Activated T-cell treated with anti-CD3 and anti-CD28 coated beads, Interleukin-2, amount 50 U/mL, for 24 hours (primary cell): Measurements from ENCODE around the gene NEGR1.
A peak's percentile ranks its signal among the peaks of the same experiment; 100 is the strongest.

ENCODE experiments used
- DNase-seq: peaks from one replicate; pipeline ENCODE4 v3.0.0-alpha.2; 2020
- H3K27ac Mint-ChIP-seq: 2 replicates; pipeline ENCODE4 v1.8.0; 2020; ENCODE audit warnings: mild to moderate bottlenecking, mixed read lengths
- H3K27me3 Mint-ChIP-seq: 2 replicates; pipeline ENCODE4 v1.8.0; 2020; ENCODE audit warnings: mixed read lengths
- H3K36me3 Mint-ChIP-seq: 2 replicates; pipeline ENCODE4 v1.8.0; 2020; ENCODE audit warnings: low read depth, mixed read lengths
- H3K4me1 Mint-ChIP-seq: 2 replicates; pipeline ENCODE4 v1.8.0; 2020; ENCODE audit warnings: low read depth, mixed read lengths
- H3K4me3 Mint-ChIP-seq: 2 replicates; pipeline ENCODE4 v1.8.0; 2020; ENCODE audit warnings: mild to moderate bottlenecking, moderate library complexity, mixed read lengths
- H3K9me3 Mint-ChIP-seq: 2 replicates; pipeline ENCODE4 v1.8.0; 2020; ENCODE audit warnings: mixed read lengths

NEGR1 gene

GRCh38 chr1:72282271-72283021 is at the start of gene NEGR1:
Gene NEGR1 (minus strand): TSS chr1:72282539.
- peak within 1 kb of the TSS; percentile 57 for H3K27ac Mint-ChIP-seq
- H3K36me3 Mint-ChIP-seq = no peaks in the 10 kb centered on the region
- peak; percentile 70 for DNase-seq
- H3K27me3 Mint-ChIP-seq = peaks cover 33% of the 10 kb centered on the region
- H3K4me1 Mint-ChIP-seq = peaks cover 24% of the 10 kb centered on the region
- H3K9me3 Mint-ChIP-seq = no peaks in the 10 kb centered on the region
- peak within 1 kb of the TSS; percentile 71 for H3K4me3 Mint-ChIP-seq

- peaks cover 2% of the 10 kb centered on the region for H3K9me3 Mint-ChIP-seq
- H3K4me1 Mint-ChIP-seq = peaks cover 9% of the 10 kb centered on the region
These were observed 44.2 kb upstream of the NEGR1 start for GRCh38 chr1:72326494-72326893.

GRCh38 chr1:72324451-72324850 is 42.1 kb upstream of the NEGR1 start:
- no peak for DNase-seq
- peaks cover 9% of the 10 kb centered on the region for H3K4me1 Mint-ChIP-seq
- no peak overlapping the region for H3K4me3 Mint-ChIP-seq

More at GRCh38 chr1:72326494-72326893, 44.2 kb upstream of the NEGR1 start:
- H3K4me3 Mint-ChIP-seq = no peak overlapping the region
- DNase-seq = no peak
- H3K27me3 Mint-ChIP-seq = peaks cover 3% of the 10 kb centered on the region
- no peak overlapping the region for H3K27ac Mint-ChIP-seq
- no peaks in the 10 kb centered on the region for H3K36me3 Mint-ChIP-seq

DNA sequence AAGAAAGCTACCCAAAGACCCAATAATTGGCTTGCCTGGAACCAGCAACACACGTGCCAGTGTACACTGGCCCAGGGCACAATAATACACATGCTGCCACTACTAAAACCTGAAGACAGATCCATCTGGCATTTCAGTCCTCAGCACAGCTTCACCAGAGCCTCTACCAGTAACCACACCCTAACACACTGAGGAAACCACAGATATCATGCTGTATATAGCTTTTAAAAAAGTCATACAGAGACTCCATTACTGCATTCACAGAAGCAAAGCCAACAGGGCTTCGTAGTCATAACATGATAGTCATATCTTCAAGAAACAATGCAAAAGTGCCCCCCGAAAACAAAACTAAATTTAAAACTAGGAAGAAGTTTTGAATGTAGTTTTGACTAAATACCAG is 40.6 kb upstream of the NEGR1 start:
- H3K27ac Mint-ChIP-seq = no peak overlapping the region
- DNase-seq = no peak
- H3K9me3 Mint-ChIP-seq = peaks cover 2% of the 10 kb centered on the region
- peaks cover 9% of the 10 kb centered on the region for H3K4me1 Mint-ChIP-seq
- H3K27me3 Mint-ChIP-seq = peaks cover 3% of the 10 kb centered on the region
- H3K36me3 Mint-ChIP-seq = no peaks in the 10 kb centered on the region
- H3K4me3 Mint-ChIP-seq = no peak overlapping the region

More at GRCh38 chr1:72324451-72324850, 42.1 kb upstream of the NEGR1 start:
- Mint-ChIP-seq H3K36me3 (no peaks in the 10 kb centered on the region), H3K27me3 (peaks cover 3% of the 10 kb centered on the region), H3K27ac (no peak overlapping the region), H3K9me3 (peaks cover 2% of the 10 kb centered on the region)

DNA sequence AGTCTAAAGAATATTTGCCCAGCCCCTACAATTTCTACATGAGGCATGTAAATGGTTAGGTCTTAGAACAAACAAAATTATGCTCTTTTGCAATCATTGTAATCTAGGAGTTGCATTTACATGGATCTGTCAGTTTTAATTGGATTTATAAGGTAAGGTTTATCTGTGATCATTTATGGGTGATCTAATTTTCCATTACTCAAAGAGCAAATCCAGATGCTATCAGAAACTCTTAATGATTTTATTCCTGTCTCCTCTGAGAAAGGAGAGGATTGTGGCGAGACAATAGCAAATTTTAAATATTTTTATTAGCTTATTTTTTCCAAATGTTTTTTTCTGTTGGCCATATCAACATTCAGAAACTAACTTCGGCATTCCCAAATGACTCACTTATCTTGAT is 14.2 kb upstream of the NEGR1 start:
- DNase-seq = no peak
- Mint-ChIP-seq H3K4me3 (no peak overlapping the region), H3K27ac (no peak overlapping the region), H3K9me3 (no peaks in the 10 kb centered on the region), H3K4me1 (no peaks in the 10 kb centered on the region), H3K36me3 (no peaks in the 10 kb centered on the region), H3K27me3 (no peaks in the 10 kb centered on the region)

- Mint-ChIP-seq H3K4me3 (no peak overlapping the region), H3K27me3 (peaks cover 7% of the 10 kb centered on the region), H3K4me1 (no peaks in the 10 kb centered on the region), H3K27ac (no peak overlapping the region), H3K9me3 (no peaks in the 10 kb centered on the region), H3K36me3 (no peaks in the 10 kb centered on the region)
- DNase-seq = no peak
These were observed 6.5 kb upstream of the NEGR1 start for GRCh38 chr1:72288886-72289285.

- DNase-seq = no peak
- no peak overlapping the region for H3K27ac Mint-ChIP-seq
- H3K36me3 Mint-ChIP-seq = no peaks in the 10 kb centered on the region
- no peak overlapping the region for H3K4me3 Mint-ChIP-seq
- peaks cover 10% of the 10 kb centered on the region for H3K4me1 Mint-ChIP-seq
- H3K27me3 Mint-ChIP-seq = peaks cover 17% of the 10 kb centered on the region
- H3K9me3 Mint-ChIP-seq = no peaks in the 10 kb centered on the region
These were observed 4.1 kb upstream of the NEGR1 start for GRCh38 chr1:72286401-72286800.

DNA sequence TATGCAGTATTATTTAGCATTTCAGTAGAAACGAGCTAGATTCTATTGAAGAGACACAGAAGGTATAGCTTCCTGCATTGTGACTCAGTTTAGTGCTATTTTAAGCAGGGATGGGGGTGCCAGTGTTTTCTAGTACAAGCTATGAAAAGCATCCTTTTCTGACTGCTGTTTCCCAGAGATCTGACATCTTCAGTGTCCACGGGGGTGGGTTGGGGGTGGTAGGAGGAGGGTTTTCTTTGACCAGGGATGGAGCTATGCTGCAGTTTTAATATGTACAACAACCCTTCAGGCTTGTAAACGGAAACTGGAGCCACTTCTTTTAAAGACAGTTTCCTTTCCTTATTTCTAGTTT is 2.7 kb upstream of the NEGR1 start:
- no peak for DNase-seq
- Mint-ChIP-seq H3K27ac (no peak overlapping the region), H3K9me3 (no peaks in the 10 kb centered on the region), H3K4me1 (peaks cover 15% of the 10 kb centered on the region), H3K4me3 (no peak overlapping the region), H3K27me3 (peaks cover 29% of the 10 kb centered on the region), H3K36me3 (no peaks in the 10 kb centered on the region)

GRCh38 chr1:72284348-72285073 is 2.2 kb upstream of the NEGR1 start:
- H3K27ac Mint-ChIP-seq = no peak overlapping the region
- DNase-seq = peak; percentile 49
- H3K36me3 Mint-ChIP-seq = no peaks in the 10 kb centered on the region
- no peak overlapping the region for H3K4me3 Mint-ChIP-seq
- H3K4me1 Mint-ChIP-seq = peaks cover 16% of the 10 kb centered on the region
- peaks cover 32% of the 10 kb centered on the region for H3K27me3 Mint-ChIP-seq
- H3K9me3 Mint-ChIP-seq = no peaks in the 10 kb centered on the region

DNA sequence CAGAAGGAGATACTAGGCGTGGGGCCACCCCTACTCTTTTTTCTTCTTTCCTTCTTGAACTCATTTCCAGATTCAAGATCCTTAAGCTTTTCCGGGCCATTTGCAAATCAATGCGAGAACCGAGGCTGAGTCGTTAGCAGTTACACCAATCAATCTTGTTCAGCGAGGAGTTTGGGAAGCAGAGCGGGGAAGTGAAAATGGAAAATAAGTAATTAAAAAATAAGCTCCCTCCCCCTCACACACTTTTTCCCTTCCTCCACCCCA is 1.7 kb upstream of the NEGR1 start:
- Mint-ChIP-seq H3K9me3 (no peaks in the 10 kb centered on the region), H3K4me1 (peaks cover 19% of the 10 kb centered on the region), H3K27ac (no peak overlapping the region), H3K36me3 (no peaks in the 10 kb centered on the region), H3K27me3 (peaks cover 35% of the 10 kb centered on the region), H3K4me3 (no peak overlapping the region)
- DNase-seq = no peak

- peak; percentile 47 for DNase-seq
- no peak overlapping the region for H3K4me3 Mint-ChIP-seq
- no peaks in the 10 kb centered on the region for H3K36me3 Mint-ChIP-seq
- H3K9me3 Mint-ChIP-seq = no peaks in the 10 kb centered on the region
- peaks cover 33% of the 10 kb centered on the region for H3K27me3 Mint-ChIP-seq
- no peak overlapping the region for H3K27ac Mint-ChIP-seq
- H3K4me1 Mint-ChIP-seq = peaks cover 20% of the 10 kb centered on the region
These were observed 1.2 kb upstream of the NEGR1 start for GRCh38 chr1:72283307-72284083.

- Mint-ChIP-seq H3K4me1 (peaks cover 24% of the 10 kb centered on the region), H3K4me3 (no peak overlapping the region), H3K36me3 (no peaks in the 10 kb centered on the region), H3K27ac (no peak overlapping the region), H3K27me3 (peaks cover 33% of the 10 kb centered on the region), H3K9me3 (no peaks in the 10 kb centered on the region)
- no peak for DNase-seq
These were observed 625 bp upstream of the NEGR1 start for GRCh38 chr1:72283022-72283306.

DNA sequence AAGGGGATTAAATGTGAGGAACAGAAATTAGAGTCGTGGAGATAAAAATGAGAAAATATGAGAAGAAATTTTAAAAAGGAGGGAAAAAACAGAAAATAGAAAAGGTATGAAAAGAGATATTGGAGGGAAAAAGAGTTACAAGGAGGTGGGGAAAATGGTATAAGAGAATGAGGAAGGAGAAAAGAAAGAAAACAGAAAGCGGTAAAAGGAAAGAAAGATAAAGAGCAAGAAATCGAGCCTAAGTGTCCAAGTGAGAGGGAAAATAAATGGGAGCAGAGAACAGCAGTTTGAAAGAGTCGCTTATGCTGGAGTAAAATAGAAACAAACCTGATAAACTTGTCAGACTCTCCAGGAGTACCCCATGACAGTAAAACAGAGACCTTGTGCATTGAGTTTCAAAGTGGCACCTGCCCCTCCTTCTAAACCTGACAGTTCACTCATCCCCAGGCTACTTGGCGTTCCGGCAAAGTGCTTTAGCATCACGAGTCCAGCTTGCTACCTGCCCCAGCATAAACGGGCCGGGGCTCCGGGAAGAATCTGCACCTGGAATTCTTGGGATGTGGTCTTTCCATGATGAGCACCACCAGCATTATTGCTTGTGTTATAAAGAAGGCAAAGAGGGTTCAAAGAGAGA is 585 bp downstream of the NEGR1 start:
- Mint-ChIP-seq H3K9me3 (no peaks in the 10 kb centered on the region), H3K27ac (peak overlapping the region; percentile 57), H3K4me3 (peak overlapping the region; percentile 71), H3K4me1 (peaks cover 24% of the 10 kb centered on the region), H3K36me3 (no peaks in the 10 kb centered on the region), H3K27me3 (peaks cover 32% of the 10 kb centered on the region)
- DNase-seq = no peak

DNA sequence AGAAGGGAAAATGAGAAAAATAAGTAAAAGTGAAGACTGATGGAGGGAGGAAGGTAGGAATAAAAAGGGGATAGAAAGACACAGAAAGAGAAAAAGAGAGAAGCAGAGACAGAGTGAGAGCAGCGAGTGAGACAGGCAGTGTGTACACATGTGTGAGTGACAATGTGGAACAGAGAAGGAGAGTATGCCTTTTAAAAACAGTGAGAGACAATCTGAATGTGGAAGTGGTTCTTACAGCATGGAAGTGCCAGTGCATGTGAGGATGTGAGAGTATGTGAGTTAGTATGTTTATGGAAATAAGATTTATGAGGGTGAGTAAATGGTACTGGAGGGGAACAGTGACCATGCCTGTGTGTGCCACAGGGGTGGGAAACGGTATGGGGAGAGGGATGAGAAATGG is 1.2 kb downstream of the NEGR1 start:
- H3K27me3 Mint-ChIP-seq = peaks cover 28% of the 10 kb centered on the region
- no peak overlapping the region for H3K27ac Mint-ChIP-seq
- H3K4me3 Mint-ChIP-seq = no peak overlapping the region
- H3K36me3 Mint-ChIP-seq = no peaks in the 10 kb centered on the region
- H3K4me1 Mint-ChIP-seq = peaks cover 24% of the 10 kb centered on the region
- DNase-seq = no peak
- H3K9me3 Mint-ChIP-seq = no peaks in the 10 kb centered on the region

- H3K4me3 Mint-ChIP-seq = no peak overlapping the region
These were observed 1.6 kb downstream of the NEGR1 start for GRCh38 chr1:72280711-72281110.

More at GRCh38 chr1:72280711-72281110, 1.6 kb downstream of the NEGR1 start:
- Mint-ChIP-seq H3K27me3 (peaks cover 28% of the 10 kb centered on the region), H3K36me3 (no peaks in the 10 kb centered on the region), H3K27ac (no peak overlapping the region), H3K9me3 (no peaks in the 10 kb centered on the region), H3K4me1 (peaks cover 24% of the 10 kb centered on the region)
- no peak for DNase-seq
